GM19372 (cell line): Measurements from ENCODE around the gene STK39.

ENCODE experiments used
- ATAC-seq: cut with Tn5 transposase; IDR thresholded peaks from one replicate; pipeline ENCODE4 v1.9.1; 2021; ENCODE audit warnings: mild to moderate bottlenecking, low read depth, moderate library complexity; ENCODE audit not compliant: unreplicated experiment

STK39 gene

GRCh38 chr2:167943368-167943767, 304.0 kb downstream of the STK39 start:
- no peak for ATAC-seq

- ATAC-seq, result no peak
These were observed 304.9 kb downstream of the STK39 start for GRCh38 chr2:167942366-167943081.

GRCh38 chr2:167941604-167942003, 305.8 kb downstream of the STK39 start:
- ATAC-seq, result no peak

GRCh38 chr2:167940734-167941507, 306.5 kb downstream of the STK39 start:
- ATAC-seq, result no peak

GRCh38 chr2:167940346-167940725, 307.1 kb downstream of the STK39 start:
- no peak for ATAC-seq

- no peak for ATAC-seq
These were observed 307.7 kb downstream of the STK39 start for GRCh38 chr2:167939514-167940345.

- no peak for ATAC-seq
These were observed 310.0 kb downstream of the STK39 start for GRCh38 chr2:167937403-167937802.

GRCh38 chr2:167935803-167936110, 311.6 kb downstream of the STK39 start:
- no peak for ATAC-seq

GRCh38 chr2:167933097-167933814, 314.1 kb downstream of the STK39 start:
- no peak for ATAC-seq

GRCh38 chr2:167932123-167932693, 315.2 kb downstream of the STK39 start:
- no peak for ATAC-seq

- ATAC-seq, result no peak
These were observed 317.9 kb downstream of the STK39 start for GRCh38 chr2:167929484-167929883.

- ATAC-seq, result no peak
These were observed 319.0 kb downstream of the STK39 start for GRCh38 chr2:167928434-167928833.

- ATAC-seq, result no peak
These were observed 321.6 kb downstream of the STK39 start for GRCh38 chr2:167925758-167926157.

GRCh38 chr2:167924556-167924955, 322.8 kb downstream of the STK39 start:
- ATAC-seq, result no peak

- ATAC-seq, result no peak
These were observed 330.6 kb downstream of the STK39 start for GRCh38 chr2:167916756-167917155.

GRCh38 chr2:167914969-167915368, 332.4 kb downstream of the STK39 start:
- no peak for ATAC-seq

- ATAC-seq, result no peak
These were observed 338.6 kb downstream of the STK39 start for GRCh38 chr2:167908786-167909185.

GRCh38 chr2:167905668-167906067, 341.7 kb downstream of the STK39 start:
- no peak for ATAC-seq
